Left renal cortex interstitium (tissue), 4 donors: ENCODE results near the gene FAM221B. TPM values are rescaled to one million over a fixed set of nuclear protein-coding genes. Genes with fewer than 3 reads are reported as not detected.

Experiments used
- DNase-seq, 4 donors: peaks; one replicate each; pipeline ENCODE4 v3.0.0-alpha.2; 2013; ENCODE audit warnings: low read depth in 4 of 4, low spot score in 2 of 4, missing footprints in 1 of 4
- polyA plus RNA-seq, 4 donors: library from polyadenylated mRNA; unstranded; fragments of 120-200 nt; gene quantifications; one replicate each; pipeline ENCODE4 v1.2.1, GENCODE V29; 2013; ENCODE audit not compliant: insufficient read length in 4 of 4

Gene FAM221B
- polyA plus RNA-seq, 4 donors: 0.08 to 0.60 (median 0.22) TPM; not detected in 1

DNA sequence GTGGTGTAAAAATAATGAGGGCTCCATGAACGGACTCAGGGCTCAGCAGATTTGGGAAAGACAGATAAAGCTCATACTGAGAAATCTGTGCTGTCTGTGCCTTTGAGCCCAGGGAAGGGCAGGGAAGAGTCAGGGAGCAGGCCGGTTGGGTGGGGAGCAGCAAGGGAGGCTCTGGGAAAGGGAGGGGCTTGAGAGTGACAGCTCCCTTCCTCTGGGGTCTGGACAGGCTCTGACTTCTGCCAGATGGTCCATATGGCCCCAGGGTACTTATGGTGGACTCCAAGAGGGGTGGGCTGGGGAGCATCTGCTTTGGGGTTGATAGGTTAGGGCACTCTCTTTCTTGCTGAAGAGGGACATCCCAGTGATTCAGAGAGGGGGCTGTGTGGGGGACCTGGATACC lies 35.1 kb downstream of the FAM221B start:
- DNase-seq: no peak

DNA sequence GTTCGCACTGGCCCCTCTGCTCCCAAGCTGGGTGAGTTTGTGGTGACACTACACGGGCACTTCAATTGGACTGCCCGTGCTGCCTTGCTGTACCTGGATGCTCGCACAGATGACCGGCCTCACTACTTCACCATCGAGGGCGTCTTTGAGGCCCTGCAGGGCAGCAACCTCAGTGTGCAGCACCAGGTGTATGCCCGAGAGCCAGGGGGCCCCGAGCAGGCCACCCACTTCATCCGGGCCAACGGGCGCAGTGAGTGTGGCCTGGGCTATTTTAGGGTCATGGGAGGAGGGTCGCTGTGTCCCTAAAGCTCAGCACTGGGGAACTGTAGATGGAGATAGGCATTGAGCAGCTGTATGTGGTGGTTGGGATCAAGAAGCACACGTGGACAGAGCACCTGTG lies 35.7 kb downstream of the FAM221B start:
- DNase-seq: no peak

DNA sequence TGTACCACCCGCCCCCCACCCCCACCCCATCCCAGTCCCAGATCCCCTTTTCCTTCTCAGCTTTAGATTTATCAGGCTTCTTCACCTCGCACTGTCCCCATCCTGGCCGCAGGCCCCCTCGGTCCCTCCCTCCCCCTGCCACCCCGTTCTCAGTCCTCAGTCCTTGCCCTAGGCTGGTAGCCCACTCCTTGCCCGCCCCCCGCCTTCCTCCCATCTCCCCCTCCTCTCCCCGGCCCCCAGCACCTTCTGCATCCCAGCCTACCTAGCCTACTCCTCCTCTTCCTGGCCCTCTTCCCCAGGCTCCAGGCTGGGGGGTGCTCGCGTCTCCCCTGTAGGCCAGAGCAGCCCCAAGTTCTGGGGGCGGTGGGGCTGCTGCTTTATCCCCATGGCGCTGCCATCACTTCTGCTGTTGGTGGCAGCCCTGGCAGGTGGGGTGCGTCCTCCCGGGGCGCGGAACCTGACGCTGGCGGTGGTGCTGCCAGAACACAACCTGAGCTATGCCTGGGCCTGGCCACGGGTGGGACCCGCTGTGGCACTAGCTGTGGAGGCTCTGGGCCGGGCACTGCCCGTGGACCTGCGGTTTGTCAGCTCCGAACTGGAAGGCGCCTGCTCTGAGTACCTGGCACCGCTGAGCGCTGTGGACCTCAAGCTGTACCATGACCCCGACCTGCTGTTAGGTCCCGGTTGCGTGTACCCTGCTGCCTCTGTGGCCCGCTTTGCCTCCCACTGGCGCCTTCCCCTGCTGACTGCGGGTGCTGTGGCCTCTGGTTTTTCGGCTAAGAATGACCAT lies 36.3 kb downstream of the FAM221B start:
- no peak for DNase-seq

DNA sequence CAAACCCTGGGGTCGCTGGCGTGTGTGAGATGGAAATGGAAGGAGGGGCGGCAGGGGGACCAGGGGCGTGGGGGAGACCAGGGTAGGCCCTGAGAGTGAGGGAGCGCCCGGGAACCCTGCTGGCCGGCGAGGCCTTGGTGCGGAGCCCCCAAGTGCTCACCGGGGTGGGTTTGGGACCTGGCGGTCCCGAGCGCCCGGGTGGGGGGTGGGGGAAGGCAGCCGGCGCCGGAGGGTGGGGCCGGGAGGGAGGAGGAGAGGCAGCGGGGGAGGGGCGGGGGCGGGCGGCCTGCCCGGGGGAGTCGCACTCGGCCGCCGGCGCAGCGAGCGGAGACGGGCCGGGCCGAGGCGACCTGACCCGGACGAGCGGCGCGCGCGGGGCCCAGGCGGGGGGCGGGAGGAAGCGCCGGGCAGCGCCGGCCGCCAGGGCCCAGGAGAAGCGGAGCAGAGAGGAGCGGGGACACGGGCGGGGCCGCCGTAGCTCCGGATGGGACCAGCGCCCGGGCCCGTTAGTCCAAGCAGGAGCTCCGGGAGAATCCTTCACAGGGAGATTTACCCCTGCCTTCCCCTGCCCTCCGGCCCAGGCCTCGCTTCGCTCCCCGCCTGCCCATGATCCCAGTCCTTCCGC lies 37.1 kb downstream of the FAM221B start, which contains the start of gene NPR2:
TSS of gene NPR2 (plus strand) at position 295 of the 625 bp plus-strand sequence. CDS start 818 bp downstream, outside the sequence.
- DNase-seq: no peak

DNA sequence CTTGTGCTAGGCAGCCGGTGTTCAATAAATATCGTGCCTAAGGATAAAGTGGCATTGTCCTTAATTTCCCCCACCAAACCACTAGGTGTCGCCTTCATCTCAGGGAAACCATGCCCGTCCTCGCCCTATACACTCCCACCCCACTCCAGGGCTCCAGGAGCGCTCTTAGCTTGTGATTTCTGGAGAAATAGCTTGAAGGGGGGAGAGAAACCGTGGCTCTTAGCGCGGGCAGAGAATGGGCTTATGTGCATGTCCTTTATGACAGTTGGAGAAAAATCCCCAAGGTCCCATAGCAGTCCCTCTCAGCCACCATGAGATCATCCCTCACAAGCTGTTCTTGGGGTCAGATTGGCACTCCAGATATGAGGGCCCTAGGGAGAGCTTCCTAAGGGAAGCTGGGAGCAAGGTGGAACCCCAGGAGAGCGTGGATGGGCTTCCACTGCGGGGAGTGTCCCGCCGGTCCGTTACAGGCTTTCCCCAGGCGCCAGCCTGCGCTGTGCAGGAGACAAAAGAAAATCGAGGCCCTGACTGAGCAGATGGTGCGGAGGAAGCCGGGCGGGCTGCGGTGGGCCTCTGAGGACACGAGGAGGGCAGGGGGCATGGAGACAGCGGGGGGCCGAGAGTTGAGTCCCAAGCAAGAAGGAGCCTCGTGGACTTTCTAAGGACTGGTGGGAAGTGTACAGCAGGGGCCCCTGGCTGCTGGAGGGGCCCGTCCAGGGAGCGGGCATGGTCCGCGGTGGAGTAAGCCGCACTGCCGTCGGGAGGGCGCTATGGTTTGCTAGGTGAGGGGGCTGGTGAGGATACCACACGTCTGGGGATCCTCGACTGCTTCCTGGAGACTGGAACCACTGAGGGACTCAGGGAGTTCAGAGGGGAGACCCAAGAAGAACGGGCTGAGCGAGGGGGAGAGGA lies 37.9 kb downstream of the FAM221B start:
- DNase-seq: peak in 2 of 4 donors; percentile 60 to 80

DNA sequence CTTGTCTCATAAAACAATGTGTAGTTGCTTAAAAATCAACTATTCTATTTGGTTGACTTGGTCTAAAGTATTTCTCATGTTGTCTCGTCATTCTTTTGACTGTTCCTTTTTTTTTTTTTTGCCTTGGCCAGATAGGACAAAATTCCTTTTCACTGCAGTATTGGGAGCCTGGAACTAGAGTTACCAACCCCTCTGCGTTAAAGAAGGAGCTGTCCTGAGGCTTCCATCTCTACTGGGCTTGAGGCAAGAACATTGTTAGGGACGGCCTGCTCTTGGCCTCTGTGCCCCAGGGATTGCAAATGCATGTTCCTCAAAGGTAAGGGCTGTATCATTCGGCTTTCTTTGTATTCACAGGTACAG lies 38.5 kb downstream of the FAM221B start:
- no peak for DNase-seq

DNA sequence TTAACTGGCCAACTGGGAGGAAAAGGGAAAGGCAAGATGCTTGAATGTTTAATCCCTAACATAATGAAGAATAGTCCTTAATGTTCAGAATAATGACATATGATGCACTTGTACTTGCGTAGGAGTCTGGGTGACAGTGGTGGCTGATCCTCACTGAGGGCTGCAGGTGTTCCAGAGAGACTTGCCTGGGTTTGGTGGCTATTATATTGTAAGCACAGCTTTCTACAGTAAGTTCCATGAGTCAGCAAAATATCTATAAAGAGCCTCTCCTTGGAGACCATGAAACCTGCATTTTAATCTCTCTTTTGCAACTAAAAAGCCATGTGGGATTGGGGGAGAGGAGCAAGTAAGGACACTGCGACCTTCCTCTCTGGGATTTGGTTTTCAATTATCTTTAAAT lies 39.0 kb downstream of the FAM221B start:
- DNase-seq: no peak

DNA sequence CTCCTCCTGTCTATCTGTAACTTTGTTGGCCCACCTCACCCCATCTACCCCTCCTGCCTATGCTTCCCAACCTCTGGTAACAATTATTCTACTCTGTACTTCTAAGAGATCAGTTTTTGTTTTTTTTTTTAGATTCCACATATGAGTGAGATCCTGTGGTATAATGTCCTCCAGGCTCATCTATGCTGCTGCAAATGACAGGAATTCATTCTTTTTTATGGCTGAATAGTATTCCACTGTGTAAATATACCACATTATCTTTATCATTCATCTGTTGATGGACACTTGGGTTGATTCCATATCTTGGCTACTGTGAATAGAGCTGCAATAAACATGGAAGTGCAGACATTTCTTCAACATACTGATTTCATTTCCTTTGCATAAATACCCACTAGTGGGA lies 45.1 kb downstream of the FAM221B start:
- DNase-seq: no peak

DNA sequence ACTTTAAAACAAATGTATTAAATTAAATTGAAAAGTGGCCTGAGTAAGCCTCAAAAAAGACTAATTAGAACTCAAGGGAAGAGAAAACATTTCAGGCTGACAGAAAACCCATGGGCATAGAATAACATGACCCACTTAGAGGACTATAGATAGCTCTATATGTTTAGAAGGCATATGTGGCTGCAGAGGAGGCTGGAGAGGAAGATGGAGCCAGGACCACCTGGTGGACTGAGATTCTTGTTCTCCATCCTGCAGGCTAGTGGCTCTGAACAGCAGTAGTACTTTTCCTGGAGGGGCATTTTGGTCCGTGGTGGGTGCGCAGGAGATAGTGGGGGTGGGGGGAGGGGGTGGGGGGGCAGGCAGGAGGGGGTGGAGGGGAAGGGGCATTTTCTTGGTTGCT lies 47.5 kb downstream of the FAM221B start:
- DNase-seq: no peak

DNA sequence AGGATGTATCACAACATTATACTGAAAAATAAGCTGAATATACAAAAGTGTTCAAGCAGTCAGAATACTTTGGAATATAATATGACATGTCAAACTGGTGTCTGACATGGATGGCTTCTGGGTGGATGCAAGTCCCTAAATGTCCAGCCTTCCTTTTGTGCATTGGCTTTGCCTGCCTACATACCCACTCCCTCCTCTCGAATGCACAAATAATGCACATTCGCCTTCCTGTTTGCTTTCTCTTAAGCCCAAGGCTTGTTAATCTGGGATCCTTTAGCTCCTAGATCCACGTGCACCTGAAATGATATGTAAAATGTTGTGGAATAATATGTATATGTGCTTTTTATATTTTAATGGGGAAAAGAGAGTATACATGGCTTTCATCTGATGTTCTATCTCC lies 50.0 kb downstream of the FAM221B start:
- DNase-seq: no peak

DNA sequence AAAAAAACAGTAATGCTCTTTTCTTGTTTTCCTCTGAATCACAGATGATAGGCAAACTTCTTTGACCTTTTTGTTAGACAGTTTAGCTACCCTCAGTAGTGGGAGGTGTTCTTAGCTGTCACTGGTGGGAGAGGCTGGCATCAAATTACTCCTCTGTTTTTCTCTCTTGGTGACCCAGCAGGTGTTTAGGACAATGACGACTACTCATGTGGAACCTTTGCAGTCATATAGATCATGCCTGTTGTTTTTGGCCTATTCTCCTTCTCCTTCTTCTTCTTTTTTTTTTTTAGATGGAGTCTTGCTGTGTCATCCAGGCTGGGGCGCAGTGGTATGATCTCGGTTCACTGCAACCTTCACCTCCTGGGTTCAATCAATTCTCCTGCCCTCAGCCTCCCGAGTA lies 52.5 kb downstream of the FAM221B start:
- peak in 2 of 4 donors; percentile 30 to 52 for DNase-seq

DNA sequence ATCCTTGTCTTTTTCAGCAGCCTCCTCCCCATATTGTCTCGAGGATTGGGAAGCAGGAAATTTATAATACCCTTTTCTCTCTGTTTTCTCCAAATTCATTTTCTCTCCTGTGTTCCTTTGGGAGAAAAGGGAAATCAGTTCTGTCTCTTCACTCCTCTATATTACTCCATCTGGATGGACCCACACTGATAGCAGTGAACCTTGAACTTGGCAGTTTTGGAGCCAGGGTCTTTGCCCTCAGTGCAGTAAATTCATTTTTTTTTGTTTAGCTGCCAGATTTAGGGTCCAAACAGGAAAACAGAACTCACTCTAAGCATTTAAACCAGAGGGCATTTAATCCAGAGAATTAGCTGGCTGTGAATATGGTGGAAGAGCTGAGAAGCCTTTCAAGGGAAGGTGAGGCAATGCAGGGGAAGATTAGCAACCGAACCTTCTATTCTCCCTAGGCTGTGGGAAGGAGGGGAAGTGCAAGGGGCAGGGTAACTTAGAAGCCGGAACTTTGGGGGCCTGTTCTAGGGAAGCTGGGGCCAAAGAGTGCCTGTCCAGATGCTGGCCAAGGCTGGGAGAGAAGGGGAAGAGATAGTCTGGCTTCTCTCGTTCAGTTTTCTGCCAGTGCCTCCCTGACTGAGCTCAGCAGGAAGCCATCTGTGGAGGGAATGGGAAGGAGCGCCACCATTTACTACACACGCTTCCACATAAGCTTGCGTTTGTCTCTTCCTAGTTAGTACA lies 53.5 kb downstream of the FAM221B start:
- DNase-seq: no peak

DNA sequence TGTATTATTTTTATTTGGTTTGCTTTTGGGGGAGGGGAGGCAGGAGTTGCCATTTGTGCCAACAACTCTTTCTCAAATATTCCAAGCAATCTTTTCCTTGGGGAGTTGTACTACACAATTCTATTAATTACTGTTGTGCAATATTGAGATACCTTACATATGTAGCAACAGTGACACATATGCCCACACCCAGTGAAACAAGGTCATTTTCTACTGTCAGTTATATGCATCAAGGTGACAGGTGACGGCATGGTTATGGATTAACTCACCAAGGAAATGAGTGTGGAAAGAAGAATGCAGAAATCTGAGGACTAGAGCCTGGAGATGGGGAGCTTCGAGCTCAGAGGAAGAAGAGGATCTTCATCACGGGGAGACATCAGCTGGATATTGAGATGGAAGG lies 56.6 kb downstream of the FAM221B start:
- DNase-seq: no peak

DNA sequence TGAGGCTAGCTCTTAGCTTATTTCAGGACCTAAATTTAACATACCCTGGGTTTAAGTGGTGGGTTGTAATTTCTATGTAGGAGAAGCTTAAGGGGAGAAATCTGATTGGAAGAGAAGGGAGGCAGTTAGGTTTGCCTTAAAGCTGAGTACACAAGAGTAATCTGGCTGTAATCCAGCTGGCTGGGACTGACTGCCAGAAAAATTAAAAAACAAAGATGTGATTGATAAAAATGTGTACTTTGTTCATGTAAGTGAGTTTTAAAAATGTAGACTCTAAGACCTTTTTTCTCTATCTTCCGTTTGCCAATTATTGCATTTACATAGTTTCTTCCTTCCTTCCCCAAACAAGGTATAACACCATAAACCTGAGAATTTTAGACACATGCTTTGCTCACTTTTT lies 57.0 kb downstream of the FAM221B start:
- DNase-seq: no peak

DNA sequence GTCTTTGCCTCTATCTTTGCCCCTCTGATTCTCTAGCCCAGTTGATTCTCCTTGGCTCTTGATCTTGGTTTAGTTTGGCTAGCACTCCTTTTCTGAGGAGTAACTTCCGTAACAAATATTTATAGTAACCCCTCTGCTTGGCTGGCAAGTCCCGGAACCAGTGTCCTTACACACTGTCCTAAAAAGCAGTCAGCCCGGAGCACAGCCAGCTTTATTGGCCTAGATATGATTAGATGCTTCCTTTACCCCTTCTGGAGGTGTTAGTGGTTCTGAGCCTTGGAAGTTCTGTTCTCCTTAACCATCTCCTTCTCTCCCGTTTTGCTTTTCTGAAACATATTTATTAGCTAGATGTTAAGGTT lies 57.5 kb downstream of the FAM221B start:
- no peak for DNase-seq

DNA sequence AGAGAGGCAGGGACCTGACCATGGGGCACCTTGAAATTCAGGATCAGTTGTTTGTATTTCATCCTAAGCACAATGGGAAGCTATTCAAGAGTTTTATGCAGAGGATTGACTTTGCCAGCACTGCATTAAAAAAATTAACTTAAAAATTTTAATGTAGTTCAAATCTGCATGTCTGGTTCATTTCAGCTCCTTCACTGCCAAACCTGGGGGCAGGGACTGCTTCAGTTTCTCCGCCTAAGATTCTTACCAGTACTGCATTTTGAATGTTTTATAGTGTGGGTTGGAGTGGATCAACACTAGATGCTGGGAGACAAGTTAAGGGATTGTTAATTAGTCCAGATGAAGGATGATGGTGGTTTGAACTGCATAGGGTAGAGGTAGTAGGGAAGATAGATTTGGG lies 58.8 kb downstream of the FAM221B start:
- DNase-seq: no peak

DNA sequence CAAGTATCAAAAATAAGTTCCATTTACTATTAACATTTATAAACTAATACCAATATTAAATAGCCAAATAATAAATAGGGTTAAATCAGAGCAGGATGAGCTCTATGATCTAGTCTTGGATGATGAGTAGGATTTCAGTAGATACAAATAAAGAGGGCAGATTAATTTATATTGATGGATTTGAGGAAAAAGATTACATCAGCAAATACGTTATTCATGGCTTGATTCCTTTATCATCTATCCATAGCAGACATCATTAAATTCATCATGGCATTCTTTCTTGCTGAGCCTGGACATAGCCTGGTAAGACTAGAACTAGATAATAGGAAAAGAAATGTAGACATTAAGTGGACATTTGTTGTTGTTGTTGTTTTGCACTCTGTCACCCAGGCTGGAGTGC lies 61.1 kb downstream of the FAM221B start:
- no peak for DNase-seq

DNA sequence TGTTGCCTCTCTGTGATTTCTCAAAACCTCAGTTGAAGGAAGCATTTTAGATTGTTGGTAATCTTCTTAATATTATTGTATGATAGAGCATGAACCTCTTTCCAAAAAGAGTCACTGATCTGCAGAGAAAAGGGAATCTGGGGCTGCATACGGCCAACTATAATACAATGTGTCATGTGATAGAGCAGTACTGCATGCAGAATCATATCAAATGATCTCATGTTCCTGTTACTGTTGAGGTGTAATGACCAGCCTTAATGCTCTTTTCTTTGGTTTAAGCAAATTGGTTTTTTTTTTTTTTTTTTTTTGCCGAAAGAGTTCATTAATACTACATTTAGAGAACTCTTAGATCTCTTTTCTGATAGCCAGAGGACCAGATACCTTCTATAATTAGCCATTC lies 61.5 kb downstream of the FAM221B start:
- DNase-seq: no peak
